ENCODE data around the gene CDX1. TPM values are rescaled to one million over a fixed set of nuclear protein-coding genes. Genes with fewer than 3 reads are reported as not detected.

Gene CDX1
- total RNA-seq, 2 experiments from 2014 or later, result not detected

- DNase-seq, result no peak
- no peak overlapping the region for H3K27ac ChIP-seq (ENCODE audit: low read depth in 1 of 2, low read length in 2 of 2)
- H3K27me3 ChIP-seq (ENCODE audit: control insufficient read depth in 1 of 2, insufficient read depth in 2 of 2, low read length in 2 of 2), result peaks cover 3 to 14% of the 10 kb centered on the region in 2 experiments
- H3K4me1 Mint-ChIP-seq (ENCODE audit: low read depth), result no peaks in the 10 kb centered on the region
- H3K27ac Mint-ChIP-seq, result no peak overlapping the region
- no peaks in the 10 kb centered on the region for H3K36me3 ChIP-seq (ENCODE audit: insufficient read depth, low read length)
- H3K4me1 ChIP-seq (ENCODE audit: insufficient read depth, low read length), result no peaks in the 10 kb centered on the region
- no peak for TF ChIP-seq CTCF (IDR thresholded peaks at IDR 0.05)
- H3K9me3 ChIP-seq (ENCODE audit: control insufficient read depth in 1 of 2, insufficient read depth in 1 of 2, low read length in 2 of 2), result peaks cover 0 to 2% of the 10 kb centered on the region in 2 experiments
- H3K4me3 Mint-ChIP-seq, result no peak overlapping the region
- H3K9me3 Mint-ChIP-seq, result no peaks in the 10 kb centered on the region
- no peak overlapping the region for H3K4me3 ChIP-seq (ENCODE audit: low read length)
- ChIA-PET CTCF (no interaction called here), POLR2A (no interaction called here)
- intact Hi-C loops (cut with DNase I, micrococcal nuclease), result no loop called here
- peaks cover 24% of the 10 kb centered on the region for H3K27me3 Mint-ChIP-seq
- no peaks in the 10 kb centered on the region for H3K36me3 Mint-ChIP-seq (ENCODE audit: low read depth)
- no peak for ATAC-seq (ENCODE audit: poor library complexity)
Observed at GRCh38 chr5:150195736-150196485, 29.3 kb downstream of the CDX1 start.

- Histone ChIP-seq H3K27me3 (ENCODE audit: control insufficient read depth in 1 of 2, insufficient read depth in 2 of 2, low read length in 2 of 2) (peaks cover 0 to 13% of the 10 kb centered on the region in 2 experiments), H3K27ac (ENCODE audit: low read depth in 1 of 2, low read length in 2 of 2) (no peak overlapping the region), H3K4me1 (ENCODE audit: insufficient read depth, low read length) (no peaks in the 10 kb centered on the region), H3K4me3 (ENCODE audit: low read length) (no peak overlapping the region), H3K36me3 (ENCODE audit: insufficient read depth, low read length) (no peaks in the 10 kb centered on the region), H3K9me3 (ENCODE audit: control insufficient read depth in 1 of 2, insufficient read depth in 1 of 2, low read length in 2 of 2) (peaks cover 0 to 4% of the 10 kb centered on the region in 2 experiments)
- no peak overlapping the region for H3K27ac Mint-ChIP-seq
- H3K27me3 Mint-ChIP-seq, result peaks cover 20% of the 10 kb centered on the region
- H3K4me1 Mint-ChIP-seq (ENCODE audit: low read depth), result no peaks in the 10 kb centered on the region
- intact Hi-C loops (cut with DNase I, micrococcal nuclease), result no loop called here
- no peak for ATAC-seq (ENCODE audit: poor library complexity)
- H3K36me3 Mint-ChIP-seq (ENCODE audit: low read depth), result no peaks in the 10 kb centered on the region
- no peak for TF ChIP-seq CTCF (IDR thresholded peaks at IDR 0.05)
- no peak overlapping the region for H3K4me3 Mint-ChIP-seq
- POLR2A ChIA-PET, result no interaction called here
- no peak for DNase-seq
- CTCF ChIA-PET, result no interaction called here
- no peaks in the 10 kb centered on the region for H3K9me3 Mint-ChIP-seq
Observed at GRCh38 chr5:150196514-150196913, 29.9 kb downstream of the CDX1 start.

- ChIA-PET POLR2A (no interaction called here), CTCF (no interaction called here)
- no peaks in the 10 kb centered on the region for H3K36me3 ChIP-seq (ENCODE audit: insufficient read depth, low read length)
- H3K9me3 ChIP-seq (ENCODE audit: control insufficient read depth in 1 of 2, insufficient read depth in 1 of 2, low read length in 2 of 2), result peaks cover 0 to 4% of the 10 kb centered on the region in 2 experiments
- Mint-ChIP-seq H3K4me1 (ENCODE audit: low read depth) (no peaks in the 10 kb centered on the region), H3K4me3 (no peak overlapping the region), H3K27me3 (peaks cover 16% of the 10 kb centered on the region), H3K36me3 (ENCODE audit: low read depth) (no peaks in the 10 kb centered on the region), H3K9me3 (no peaks in the 10 kb centered on the region), H3K27ac (no peak overlapping the region)
- no peak overlapping the region for H3K27ac ChIP-seq (ENCODE audit: low read depth in 1 of 2, low read length in 2 of 2)
- H3K4me1 ChIP-seq (ENCODE audit: insufficient read depth, low read length), result no peaks in the 10 kb centered on the region
- no peak for DNase-seq
- H3K27me3 ChIP-seq (ENCODE audit: control insufficient read depth in 1 of 2, insufficient read depth in 2 of 2, low read length in 2 of 2), result peaks cover 0 to 13% of the 10 kb centered on the region in 2 experiments
- no peak for ATAC-seq (ENCODE audit: poor library complexity)
- no peak for TF ChIP-seq CTCF (IDR thresholded peaks at IDR 0.05)
- H3K4me3 ChIP-seq (ENCODE audit: low read length), result no peak overlapping the region
- intact Hi-C loops (cut with DNase I, micrococcal nuclease), result no loop called here
Observed at GRCh38 chr5:150196986-150197385, 30.4 kb downstream of the CDX1 start.
